Measurements from ENCODE around the gene PRKD1. TPM values are rescaled to one million over a fixed set of nuclear protein-coding genes. Genes with fewer than 3 reads are reported as not detected.
"Not testable (repeated sequence)": the region's sequence is repeated elsewhere in the genome, so short reads cannot be mapped to it uniquely, and the experiment has no call there.

Gene PRKD1
- total RNA-seq, 4 donors from 2014 or later = 3.0 to 5.4 (median 3.6) TPM

DNA sequence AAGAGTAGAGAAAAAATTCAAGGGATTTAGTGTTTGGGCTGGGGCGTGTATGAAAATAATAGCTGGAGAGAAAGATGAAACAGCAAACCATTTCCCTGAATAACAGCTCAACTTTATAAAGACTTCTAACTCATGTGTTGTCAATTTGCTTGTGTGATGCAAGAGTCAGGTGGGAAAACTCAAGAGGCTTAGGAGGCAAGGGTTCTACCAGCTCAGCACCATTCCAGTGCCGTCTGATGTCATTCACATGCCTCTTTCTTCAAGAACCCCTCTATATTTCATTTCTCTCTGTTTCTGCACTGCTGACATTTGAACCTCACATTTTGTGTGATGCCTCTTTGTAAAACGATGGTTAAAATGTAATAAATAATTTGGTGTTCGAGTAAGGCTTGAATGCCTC is 192.2 kb downstream of the PRKD1 start:
- Histone ChIP-seq H3K36me3 (no peaks in the 10 kb centered on the region), H3K9me3 (no peaks in the 10 kb centered on the region), H3K27me3 (no peaks in the 10 kb centered on the region), H3K27ac (no peak overlapping the region), H3K4me3 (no peak overlapping the region), H3K4me1 (no peaks in the 10 kb centered on the region)
- 88% methylated on average over 4 of the region's 4 CpGs for WGBS
- no peak for DNase-seq (ENCODE audit: low spot score in 2 of 2)
- TF ChIP-seq POLR2A (IDR thresholded peaks at IDR 0.05) (no peak), POLR2AphosphoS5 (IDR thresholded peaks at IDR 0.05) (no peak), EP300 (IDR thresholded peaks at IDR 0.05) (no peak)
- TF ChIP-seq, protein P1, sequence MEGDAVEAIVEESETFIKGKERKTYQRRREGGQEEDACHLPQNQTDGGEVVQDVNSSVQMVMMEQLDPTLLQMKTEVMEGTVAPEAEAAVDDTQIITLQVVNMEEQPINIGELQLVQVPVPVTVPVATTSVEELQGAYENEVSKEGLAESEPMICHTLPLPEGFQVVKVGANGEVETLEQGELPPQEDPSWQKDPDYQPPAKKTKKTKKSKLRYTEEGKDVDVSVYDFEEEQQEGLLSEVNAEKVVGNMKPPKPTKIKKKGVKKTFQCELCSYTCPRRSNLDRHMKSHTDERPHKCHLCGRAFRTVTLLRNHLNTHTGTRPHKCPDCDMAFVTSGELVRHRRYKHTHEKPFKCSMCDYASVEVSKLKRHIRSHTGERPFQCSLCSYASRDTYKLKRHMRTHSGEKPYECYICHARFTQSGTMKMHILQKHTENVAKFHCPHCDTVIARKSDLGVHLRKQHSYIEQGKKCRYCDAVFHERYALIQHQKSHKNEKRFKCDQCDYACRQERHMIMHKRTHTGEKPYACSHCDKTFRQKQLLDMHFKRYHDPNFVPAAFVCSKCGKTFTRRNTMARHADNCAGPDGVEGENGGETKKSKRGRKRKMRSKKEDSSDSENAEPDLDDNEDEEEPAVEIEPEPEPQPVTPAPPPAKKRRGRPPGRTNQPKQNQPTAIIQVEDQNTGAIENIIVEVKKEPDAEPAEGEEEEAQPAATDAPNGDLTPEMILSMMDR (IDR thresholded peaks at IDR 0.05) = no peak

DNA sequence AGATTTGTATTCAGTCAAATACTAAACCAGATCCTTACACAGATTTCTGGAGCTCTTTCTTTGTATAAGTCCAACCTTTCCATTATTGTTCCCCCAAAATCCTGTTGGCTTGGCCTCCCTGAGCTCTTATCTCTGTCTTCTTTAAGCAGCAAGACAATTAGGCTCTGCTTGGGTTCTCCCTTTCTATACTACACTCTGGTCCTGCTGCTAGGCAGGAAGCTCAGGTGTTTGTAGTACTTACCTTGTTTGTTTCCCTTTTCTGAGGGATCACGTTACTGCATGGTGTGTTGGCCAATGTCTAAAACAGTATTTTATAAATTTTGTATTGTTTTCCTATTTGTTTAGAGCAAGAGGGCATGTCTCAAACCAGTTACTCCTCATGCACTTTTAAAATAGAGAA is 192.9 kb downstream of the PRKD1 start:
- WGBS = 94% methylated on average over 1 of the region's 1 CpG
- H3K4me1 ChIP-seq = no peaks in the 10 kb centered on the region
- H3K36me3 ChIP-seq = no peaks in the 10 kb centered on the region
- H3K27me3 ChIP-seq = no peaks in the 10 kb centered on the region
- DNase-seq (ENCODE audit: low spot score in 2 of 2) = no peak
- TF ChIP-seq, protein P1 (IDR thresholded peaks at IDR 0.05) = no peak
- no peak for TF ChIP-seq EP300 (IDR thresholded peaks at IDR 0.05)
- TF ChIP-seq POLR2AphosphoS5 (IDR thresholded peaks at IDR 0.05) = no peak
- TF ChIP-seq POLR2A (IDR thresholded peaks at IDR 0.05) = no peak
- H3K27ac ChIP-seq = no peak overlapping the region
- no peaks in the 10 kb centered on the region for H3K9me3 ChIP-seq
- no peak overlapping the region for H3K4me3 ChIP-seq

DNA sequence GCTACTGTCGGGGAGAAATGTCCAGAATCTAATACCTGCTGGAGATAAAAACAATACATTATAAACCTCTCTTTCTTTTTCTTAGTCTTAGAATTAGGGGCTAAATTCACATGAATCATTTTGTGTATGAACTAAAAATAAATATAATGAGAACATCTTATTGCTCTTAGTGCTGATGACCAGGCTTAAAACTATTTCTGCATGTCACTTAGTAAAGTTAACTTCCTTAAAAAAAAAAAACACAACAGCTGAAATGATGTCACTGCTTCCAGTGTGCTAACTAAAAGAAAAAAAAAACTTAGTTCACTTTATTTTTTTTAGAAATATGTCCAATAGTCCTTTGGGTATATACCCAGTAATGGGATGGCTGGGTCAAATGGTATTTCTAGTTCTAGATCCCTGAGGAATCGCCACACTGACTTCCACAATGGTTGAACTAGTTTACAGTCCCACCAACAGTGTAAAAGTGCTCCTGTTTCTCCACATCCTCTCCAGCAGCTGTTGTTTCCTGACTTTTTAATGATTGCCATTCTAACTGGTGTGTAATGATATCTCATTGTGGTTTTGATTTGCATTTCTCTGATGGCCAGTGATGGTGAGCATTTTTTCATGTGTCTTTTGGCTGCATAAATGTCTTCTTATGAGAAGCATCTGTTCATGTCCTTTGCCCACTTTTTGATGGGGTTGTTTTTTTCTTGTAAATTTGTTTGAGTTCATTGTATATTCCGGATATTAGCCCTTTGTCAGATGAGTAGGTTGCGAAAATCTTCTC is 200.9 kb downstream of the PRKD1 start:
- not testable (repeated sequence) for H3K36me3 ChIP-seq; DNase-seq (ENCODE audit: low spot score in 2 of 2); H3K27ac ChIP-seq; H3K9me3 ChIP-seq; H3K4me1 ChIP-seq; H3K27me3 ChIP-seq; H3K4me3 ChIP-seq
- 78% methylated on average over 4 of the region's 4 CpGs for WGBS

DNA sequence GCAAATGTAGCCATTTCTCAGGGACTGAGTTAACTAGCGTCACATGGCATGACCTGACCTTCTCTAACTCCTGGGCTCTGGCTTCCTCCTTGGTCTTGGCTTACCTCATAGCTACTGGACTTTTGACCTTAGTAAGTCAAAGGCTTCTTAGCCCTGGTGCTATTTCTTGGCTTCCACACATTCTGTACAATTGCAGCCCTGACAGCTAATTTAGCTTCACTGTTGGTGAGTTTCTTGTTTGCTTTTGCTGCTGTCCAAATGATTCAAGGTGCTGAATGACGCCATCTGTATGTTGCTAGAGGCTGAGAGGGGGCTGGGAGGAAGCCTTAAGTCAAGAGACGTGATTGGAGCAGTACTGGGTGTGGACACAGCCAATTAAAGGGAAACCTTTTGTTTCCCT is 202.7 kb downstream of the PRKD1 start:
- WGBS = 66% methylated on average over 3 of the region's 3 CpGs

DNA sequence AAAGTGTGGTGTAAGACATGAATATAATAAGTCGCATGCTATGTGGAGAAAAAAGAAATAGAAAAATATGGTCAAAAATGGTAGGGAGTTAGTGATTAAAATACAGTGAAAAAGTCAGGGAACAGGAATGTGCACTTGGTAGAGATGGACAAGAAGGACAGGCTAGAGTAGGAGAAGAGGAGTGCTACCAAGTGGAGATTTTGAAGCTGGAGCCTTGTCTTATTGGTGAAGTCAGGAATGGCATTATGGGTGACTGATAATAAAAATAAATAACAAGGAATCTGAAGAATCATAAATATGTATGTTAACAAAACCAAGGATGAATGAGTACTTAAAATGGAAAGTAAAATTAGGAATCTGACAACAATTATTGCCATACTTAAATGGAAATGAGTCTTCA is 204.8 kb downstream of the PRKD1 start:
- WGBS = 100% methylated on average over 1 of the region's 1 CpG
- Histone ChIP-seq H3K4me1 (peaks cover 3% of the 10 kb centered on the region), H3K9me3 (no peaks in the 10 kb centered on the region), H3K36me3 (no peaks in the 10 kb centered on the region), H3K4me3 (no peak overlapping the region), H3K27me3 (no peaks in the 10 kb centered on the region), H3K27ac (no peak overlapping the region)
- TF ChIP-seq POLR2A (IDR thresholded peaks at IDR 0.05) (no peak), POLR2AphosphoS5 (IDR thresholded peaks at IDR 0.05) (no peak), EP300 (IDR thresholded peaks at IDR 0.05) (no peak)
- TF ChIP-seq, protein P1 (IDR thresholded peaks at IDR 0.05) = no peak
- DNase-seq (ENCODE audit: low spot score in 2 of 2) = no peak

More for the DNA sequence above, 202.7 kb downstream of the PRKD1 start:
- no peaks in the 10 kb centered on the region for H3K36me3 ChIP-seq
- H3K9me3 ChIP-seq = no peaks in the 10 kb centered on the region
- H3K27me3 ChIP-seq = no peaks in the 10 kb centered on the region
- H3K4me1 ChIP-seq = peaks cover 3% of the 10 kb centered on the region
- no peak overlapping the region for H3K4me3 ChIP-seq
- H3K27ac ChIP-seq = no peak overlapping the region
- TF ChIP-seq POLR2AphosphoS5 (IDR thresholded peaks at IDR 0.05) = no peak
- TF ChIP-seq, protein P1 (IDR thresholded peaks at IDR 0.05) = no peak
- TF ChIP-seq EP300 (IDR thresholded peaks at IDR 0.05) = no peak
- TF ChIP-seq POLR2A (IDR thresholded peaks at IDR 0.05) = no peak
- DNase-seq (ENCODE audit: low spot score in 2 of 2) = no peak
